ENCODE data around the gene VWA2.

The VWA2 gene

GRCh38 chr10:114262496-114262895 is 23.4 kb downstream of the VWA2 start:
- no peak for TF ChIP-seq CTCF (conservative IDR thresholded peaks at IDR 0.05; ENCODE audit: low read depth, low read length)
- DNase-seq (ENCODE audit: low read depth): no peak
- no peak overlapping the region for H3K4me3 ChIP-seq (ENCODE audit: low read length)

GRCh38 chr10:114265392-114266053 is 26.5 kb downstream of the VWA2 start:
- no peak overlapping the region for H3K4me3 ChIP-seq (ENCODE audit: low read length)
- no peak for DNase-seq (ENCODE audit: low read depth)
- TF ChIP-seq CTCF (conservative IDR thresholded peaks at IDR 0.05; ENCODE audit: low read depth, low read length): no peak

- no peak overlapping the region for H3K4me3 ChIP-seq (ENCODE audit: low read length)
- TF ChIP-seq CTCF (conservative IDR thresholded peaks at IDR 0.05; ENCODE audit: low read depth, low read length): no peak
- peak; percentile 66 for DNase-seq (ENCODE audit: low read depth)
These were observed 27.5 kb downstream of the VWA2 start for GRCh38 chr10:114266521-114266920.

GRCh38 chr10:114271075-114271778 is 32.2 kb downstream of the VWA2 start:
- H3K4me3 ChIP-seq (ENCODE audit: low read length): no peak overlapping the region
- no peak for TF ChIP-seq CTCF (conservative IDR thresholded peaks at IDR 0.05; ENCODE audit: low read depth, low read length)
- DNase-seq (ENCODE audit: low read depth): peak; percentile 18

- H3K4me3 ChIP-seq (ENCODE audit: low read length): no peak overlapping the region
- peak; percentile 74 for DNase-seq (ENCODE audit: low read depth)
These were observed 32.7 kb downstream of the VWA2 start for GRCh38 chr10:114271779-114272167.

GRCh38 chr10:114272696-114273095 is 33.6 kb downstream of the VWA2 start:
- no peak overlapping the region for H3K4me3 ChIP-seq (ENCODE audit: low read length)
- DNase-seq (ENCODE audit: low read depth): no peak
- TF ChIP-seq CTCF (conservative IDR thresholded peaks at IDR 0.05; ENCODE audit: low read depth, low read length): no peak

More at GRCh38 chr10:114271779-114272167, 32.7 kb downstream of the VWA2 start:
- TF ChIP-seq CTCF (conservative IDR thresholded peaks at IDR 0.05; ENCODE audit: low read depth, low read length): no peak

GRCh38 chr10:114273910-114274309 is 34.9 kb downstream of the VWA2 start:
- TF ChIP-seq CTCF (conservative IDR thresholded peaks at IDR 0.05; ENCODE audit: low read depth, low read length): no peak
- H3K4me3 ChIP-seq (ENCODE audit: low read length): no peak overlapping the region
- DNase-seq (ENCODE audit: low read depth): no peak

All from retinal pigment epithelial cell (primary cell).